HG03571 (cell line): ENCODE data around the gene SH2D6.

Source experiments
- ATAC-seq: cut with Tn5 transposase; IDR thresholded peaks from one replicate; pipeline ENCODE4 v1.9.1; 2021; ENCODE audit not compliant: unreplicated experiment

Gene SH2D6

DNA sequence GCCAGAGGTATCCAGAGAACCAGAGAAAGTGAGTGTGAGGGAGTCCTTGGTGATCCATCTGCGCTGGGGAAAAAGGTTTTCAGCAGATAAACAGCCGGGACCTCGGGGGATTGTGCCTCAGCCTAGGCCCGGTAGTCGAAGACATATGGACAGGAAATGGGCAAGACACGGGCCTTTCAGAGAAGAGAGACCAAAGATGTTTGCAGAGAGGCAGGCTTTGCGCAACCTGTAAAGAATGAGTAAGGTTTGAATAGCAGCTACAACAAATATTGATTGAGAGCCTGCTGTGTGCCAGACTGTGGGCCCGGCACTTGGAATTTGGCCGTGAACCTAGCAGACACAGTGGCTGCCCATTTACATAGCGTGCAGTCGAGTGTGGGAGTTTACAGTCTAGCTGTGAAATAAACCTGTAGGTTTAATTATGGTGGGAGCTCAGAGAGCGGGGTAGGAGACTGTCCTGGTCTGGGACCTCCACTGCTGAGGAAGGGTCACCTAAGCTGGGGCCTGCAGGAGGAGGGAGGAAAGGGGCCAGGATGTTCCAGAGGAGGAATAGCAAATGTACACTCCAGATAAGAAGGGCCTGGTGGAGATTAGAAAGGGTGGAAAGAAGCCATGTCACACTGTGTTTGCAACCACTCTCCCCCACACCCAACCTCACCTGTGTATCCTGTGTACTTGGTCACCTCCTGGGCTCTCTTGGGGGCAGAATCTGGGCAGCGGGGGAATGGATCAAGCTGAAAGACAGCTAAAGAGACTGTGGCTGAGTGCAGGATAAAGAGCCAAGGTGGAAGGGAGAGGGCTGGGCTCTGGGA is 3.0 kb downstream of the SH2D6 start:
- ATAC-seq, result no peak

DNA sequence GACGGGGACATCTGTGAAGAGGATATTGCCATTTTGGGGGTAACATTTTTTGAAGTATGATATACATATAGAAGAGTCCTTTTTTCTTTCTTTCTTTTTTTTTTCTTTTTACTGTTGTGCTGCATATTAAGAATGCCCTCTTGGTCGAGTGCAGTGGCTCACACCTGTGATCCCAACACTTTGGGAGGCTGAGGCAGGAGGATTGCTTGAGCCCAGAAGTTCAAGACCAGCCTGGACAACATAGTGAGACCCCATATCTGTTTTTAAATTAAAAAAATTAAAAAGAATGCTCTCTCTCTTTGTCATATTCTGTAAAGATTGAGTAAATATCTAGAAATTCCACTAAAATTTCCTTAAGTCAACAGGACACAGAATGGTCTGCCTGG is 3.6 kb downstream of the SH2D6 start:
- ATAC-seq, result no peak

DNA sequence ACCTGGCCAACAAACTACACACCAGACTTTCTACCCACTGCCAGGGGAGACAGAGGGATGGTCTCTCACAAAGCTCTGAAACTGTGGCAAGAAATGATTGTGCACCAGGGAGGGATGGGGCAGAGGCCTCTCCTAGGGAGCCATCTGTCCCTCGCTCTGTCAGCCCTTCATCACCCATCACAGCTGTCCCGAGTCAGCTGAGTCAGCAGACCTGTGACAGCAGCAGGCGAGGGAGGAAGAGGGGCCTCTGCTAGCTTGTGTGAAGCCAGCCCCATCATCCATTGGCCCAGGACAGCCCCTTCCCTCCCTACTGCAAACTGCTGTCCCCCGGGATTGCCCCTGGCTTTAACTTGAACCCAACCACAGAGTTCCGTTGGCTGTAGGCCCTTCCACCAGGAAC is 5.0 kb downstream of the SH2D6 start:
- ATAC-seq, result no peak

- no peak for ATAC-seq
These were observed 7.1 kb downstream of the SH2D6 start for GRCh38 chr2:85425588-85425987.

GRCh38 chr2:85427300-85427835 is 8.9 kb downstream of the SH2D6 start:
- ATAC-seq, result no peak

DNA sequence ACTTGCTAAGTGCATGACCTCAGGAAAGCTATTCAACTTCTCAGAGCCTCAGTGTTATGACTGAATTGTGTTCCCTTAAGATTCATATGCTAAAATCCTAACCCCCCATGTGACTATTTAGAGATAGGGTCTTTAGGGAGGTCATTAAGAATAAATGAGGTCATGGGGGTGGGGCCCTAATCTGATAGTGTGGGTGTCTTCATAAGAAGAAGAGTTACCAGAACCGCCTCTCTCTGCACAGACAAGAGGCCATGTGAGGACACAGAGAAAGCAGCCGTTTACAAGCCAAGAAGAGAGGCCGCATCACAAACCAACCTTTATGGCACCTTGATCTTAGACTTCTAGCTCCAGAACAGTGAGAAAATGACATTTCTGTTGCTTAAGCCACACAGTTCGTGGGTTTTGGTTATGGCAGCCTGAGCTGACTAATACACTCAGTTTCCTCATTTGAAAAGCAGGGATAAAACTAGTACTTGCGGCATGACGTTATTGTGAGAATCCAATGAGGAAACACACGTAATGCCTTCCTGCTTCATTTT is 9.9 kb downstream of the SH2D6 start:
- ATAC-seq, result no peak

- ATAC-seq, result no peak
These were observed 10.9 kb downstream of the SH2D6 start for GRCh38 chr2:85429213-85429923.

GRCh38 chr2:85429924-85430289 is 11.4 kb downstream of the SH2D6 start:
- no peak for ATAC-seq

GRCh38 chr2:85430752-85431569 is 12.4 kb downstream of the SH2D6 start:
- no peak for ATAC-seq

GRCh38 chr2:85431570-85432205 is 13.2 kb downstream of the SH2D6 start:
- no peak for ATAC-seq

DNA sequence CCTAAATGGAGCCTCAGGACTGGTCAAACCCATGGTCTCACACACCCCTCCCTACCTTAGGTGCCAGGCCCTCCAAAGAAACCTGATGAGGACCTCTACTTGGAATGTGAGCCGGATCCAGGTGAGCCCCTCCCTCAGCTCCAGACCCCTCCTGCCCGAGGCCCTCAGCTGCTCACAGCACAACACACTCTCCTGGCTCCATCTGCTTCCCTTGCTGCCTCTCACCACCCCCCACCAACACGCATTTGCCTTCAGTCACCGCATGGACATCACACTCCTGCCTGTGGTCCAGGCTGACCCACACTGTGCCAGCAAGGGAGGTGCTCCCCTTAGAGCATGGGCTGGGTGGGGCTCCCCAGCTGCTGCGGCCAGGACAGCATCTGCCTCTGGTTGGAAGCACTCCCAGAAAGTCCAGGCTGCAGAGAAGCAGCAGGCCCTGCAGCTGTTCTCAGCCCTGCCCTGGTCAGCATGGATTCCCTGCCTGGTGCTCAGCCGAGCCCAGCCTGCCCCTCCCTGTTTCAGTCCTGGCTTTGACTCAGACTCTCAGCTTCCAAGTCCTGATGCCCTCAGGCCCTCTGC is 15.1 kb downstream of the SH2D6 start:
- ATAC-seq, result no peak

GRCh38 chr2:85434696-85435095 is 16.2 kb downstream of the SH2D6 start:
- ATAC-seq, result no peak

DNA sequence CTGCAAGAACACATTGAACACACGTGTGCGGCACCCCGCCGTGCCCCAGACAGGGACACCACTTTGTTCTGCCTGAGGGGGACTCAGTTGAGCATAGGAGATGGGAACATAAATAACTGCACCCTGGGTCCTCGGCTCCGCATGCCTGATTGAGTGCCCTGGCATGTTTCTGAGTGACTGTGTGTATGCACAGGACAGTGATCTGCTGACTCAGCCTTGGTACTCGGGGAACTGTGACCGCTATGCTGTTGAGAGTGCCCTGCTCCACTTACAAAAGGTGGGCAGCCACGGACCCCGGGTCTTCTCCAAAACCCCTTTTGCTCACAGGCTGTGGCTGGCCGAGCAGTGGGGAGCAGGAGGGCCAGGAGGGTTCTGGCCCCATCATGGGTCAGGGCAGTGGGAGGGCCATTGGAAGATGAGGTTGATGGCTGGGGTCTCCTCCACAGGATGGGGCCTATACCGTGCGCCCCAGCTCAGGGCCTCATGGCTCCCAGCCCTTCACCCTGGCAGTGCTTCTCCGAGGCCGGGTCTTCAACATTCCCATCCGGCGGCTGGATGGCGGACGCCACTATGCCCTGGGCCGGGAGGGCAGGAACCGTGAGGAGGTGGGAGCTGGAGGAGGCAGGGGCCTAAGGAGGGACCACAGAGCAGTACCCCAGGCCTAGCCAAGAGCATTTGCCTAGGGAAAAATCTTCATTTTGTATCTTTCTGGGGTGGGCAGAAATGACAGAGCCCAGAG is 16.9 kb downstream of the SH2D6 start:
- no peak for ATAC-seq

- ATAC-seq, result no peak
These were observed 17.7 kb downstream of the SH2D6 start for GRCh38 chr2:85435981-85436835.

- no peak for ATAC-seq
These were observed 18.4 kb downstream of the SH2D6 start for GRCh38 chr2:85436836-85437487.

- ATAC-seq, result peak; percentile 86
These were observed 19.1 kb downstream of the SH2D6 start for GRCh38 chr2:85437488-85438200.

DNA sequence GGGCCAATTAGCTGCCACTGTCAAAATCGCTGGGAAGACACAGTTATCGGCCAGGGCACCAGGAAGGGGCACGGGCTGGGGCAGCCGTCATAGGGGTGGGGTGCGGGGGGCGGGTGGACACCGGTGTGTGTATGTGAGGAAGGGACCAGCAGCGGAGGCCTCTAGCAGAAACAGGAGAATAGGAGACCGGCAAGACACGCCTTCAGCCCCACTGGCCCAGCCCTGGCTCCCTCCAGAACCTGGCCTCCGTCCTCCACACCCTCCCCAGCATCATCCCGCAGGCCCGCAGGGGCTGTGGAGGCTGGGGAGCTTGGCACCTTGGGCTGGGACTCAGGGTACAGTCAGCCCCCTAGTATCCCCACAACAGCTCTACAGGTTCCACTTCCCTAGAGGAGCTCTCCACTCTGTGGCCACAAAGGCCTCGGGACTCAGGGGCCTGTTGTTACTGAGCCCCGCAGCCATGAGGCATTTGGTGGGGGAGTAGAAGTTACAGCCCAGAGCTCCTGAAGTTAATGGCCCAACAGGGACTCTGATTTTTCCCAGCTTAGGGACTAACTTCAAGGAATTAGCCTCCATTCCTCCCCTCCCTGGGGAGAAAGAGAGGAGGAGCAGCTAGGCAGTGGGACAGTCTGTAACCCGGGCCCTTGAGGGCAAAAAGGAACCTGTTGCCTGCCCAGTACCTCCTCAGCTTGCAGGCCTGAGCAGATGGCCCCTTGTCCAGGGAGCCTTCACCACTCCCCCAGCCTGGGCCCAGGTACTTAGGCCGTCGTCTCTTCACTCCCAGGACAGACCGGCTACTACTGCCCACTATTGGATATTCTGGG is 19.9 kb downstream of the SH2D6 start:
- no peak for ATAC-seq
